GM12873 (cell line): ENCODE measurements around the gene CEP19.

Source experiments
- CTCF ChIP-seq: IDR thresholded peaks from 2 replicates; pipeline ENCODE4 v1.5.1; 2012; ENCODE audit warnings: low read depth, mild to moderate bottlenecking, moderate library complexity, low read length, control low read depth; ENCODE audit not compliant: insufficient read depth; ENCODE audit errors: missing control alignments

The CEP19 gene

GRCh38 chr3:196726788-196727675, 15.0 kb upstream of the CEP19 start:
- no peak for TF ChIP-seq CTCF

GRCh38 chr3:196721097-196721496, 9.0 kb upstream of the CEP19 start:
- no peak for TF ChIP-seq CTCF

GRCh38 chr3:196712514-196713413, 714 bp upstream of the CEP19 start:
- no peak for TF ChIP-seq CTCF

- no peak for TF ChIP-seq CTCF
Observed at GRCh38 chr3:196708467-196708866, 3.6 kb downstream of the CEP19 start.

- no peak for TF ChIP-seq CTCF
Observed at GRCh38 chr3:196707566-196707965, 4.5 kb downstream of the CEP19 start.

- TF ChIP-seq CTCF: no peak
Observed at GRCh38 chr3:196706731-196707130, 5.3 kb downstream of the CEP19 start.

GRCh38 chr3:196706327-196706726, 5.7 kb downstream of the CEP19 start:
- TF ChIP-seq CTCF: no peak
